GM12878 (cell line): Measurements from ENCODE around the gene PDCD10. TPM values are rescaled to one million over a fixed set of nuclear protein-coding genes. Genes with fewer than 3 reads are reported as not detected.

Experiments used
- ATAC-seq: fragments of 200-7000 bp; cut with Tn5 transposase; 3 replicates; pipeline ENCODE4 v1.9.1; 2020; ENCODE audit warnings: mild to moderate bottlenecking, moderate library complexity
- BruUV-seq: library from RNA; stranded (reverse); fragments of 400-500 nt; replicated peaks from 2 replicates; lab custom pipeline; 2021; lab: Mats Ljungman, UMichigan
- CTCF ChIA-PET: fragments of 300-600 bp; sonication (Branson Sonifier 250); formaldehyde crosslinking; extraction: SDS; loops from one replicate; lab custom pipeline; 2021; ENCODE audit warnings: inconsistent platforms; lab: Yijun Ruan, JAX
- POLR2A ChIA-PET: fragments of 350-600 bp; formaldehyde crosslinking; extraction: SDS; loops from one replicate; lab custom pipeline; 2021; ENCODE audit warnings: inconsistent platforms; lab: Charles Lee
- RAD21 ChIA-PET: fragments of 300-600 bp; sonication (Branson Sonifier 250); formaldehyde crosslinking; loops from one replicate; lab custom pipeline; 2023; ENCODE audit warnings: antibody characterized with exemption; ENCODE audit not compliant: unreplicated experiment; lab: Charles Lee
- SMC1A ChIA-PET: fragments of 300-600 bp; sonication (Branson Sonifier 250); formaldehyde crosslinking; loops from one replicate; lab custom pipeline; 2023; ENCODE audit not compliant: unreplicated experiment, uncharacterized antibody; lab: Charles Lee
- DNase-seq: peaks from one replicate; pipeline ENCODE4 v3.0.0-alpha.2; 2011; ENCODE audit warnings: low read depth, low spot score
- FAIRE-seq: peaks from 3 replicates; lab custom pipeline; 2011; peaks lifted over from hg19 to GRCh38; lab: Jason Lieb, UNC
- H2AFZ ChIP-seq: 2 replicates; pipeline ENCODE4 v1.6.0; 2011; ENCODE audit warnings: low read depth, low read length, control low read depth; ENCODE audit not compliant: control insufficient read depth
- H3K27ac ChIP-seq: 2 replicates; pipeline ENCODE4 v1.5.1; 2011; ENCODE audit warnings: control low read depth; ENCODE audit not compliant: control insufficient read depth, insufficient read depth
- H3K27me3 ChIP-seq, 2 experiments: replicated peaks in 1 of 2; 2 replicates each; pipeline versions ENCODE4 v1.6.0 to v1.6.1; 2011; ENCODE audit warnings: low read length in 1 of 2; ENCODE audit not compliant: control insufficient read depth in 2 of 2, insufficient read depth in 2 of 2
- H3K36me3 ChIP-seq, 2 experiments: 2 replicates each; pipeline ENCODE4 v1.5.1; 2011; ENCODE audit warnings: low read length in 1 of 2; ENCODE audit not compliant: control insufficient read depth in 2 of 2, insufficient read depth in 2 of 2
- H3K4me1 ChIP-seq: 2 replicates; pipeline ENCODE4 v1.6.1; 2011; ENCODE audit warnings: mild to moderate bottlenecking, low read length, moderate library complexity, mixed read lengths; ENCODE audit not compliant: control insufficient read depth, insufficient read depth
- H3K4me2 ChIP-seq: 2 replicates; pipeline ENCODE4 v1.6.0; 2011; ENCODE audit warnings: control low read depth; ENCODE audit not compliant: control insufficient read depth, insufficient read depth
- H3K4me3 ChIP-seq: fragments of 200-600 bp; sonication (generic); 2 replicates; pipeline ENCODE4 v1.5.1; 2016
- H3K79me2 ChIP-seq: 2 replicates; pipeline ENCODE4 v1.6.0; 2011; ENCODE audit warnings: low read length; ENCODE audit not compliant: control insufficient read depth, insufficient read depth
- H3K9ac ChIP-seq: 2 replicates; pipeline ENCODE4 v1.8.0; 2011; ENCODE audit warnings: low read length, control low read depth, mixed read lengths; ENCODE audit not compliant: control insufficient read depth, insufficient read depth
- H3K9me3 ChIP-seq: replicated peaks from 3 replicates; pipeline ENCODE4 v1.5.1; 2011; ENCODE audit warnings: mild to moderate bottlenecking, low read length; ENCODE audit not compliant: control insufficient read depth, insufficient read depth
- H4K20me1 ChIP-seq: 2 replicates; pipeline ENCODE4 v1.6.0; 2011; ENCODE audit not compliant: control insufficient read depth, insufficient read depth
- JUND ChIP-seq: IDR thresholded peaks from 2 replicates; pipeline ENCODE4 v1.6.1; 2012; ENCODE audit warnings: low read depth, mild to moderate bottlenecking, low read length, improper control_type of control experiment, moderate library complexity
- RB1 ChIP-seq: fragments of 450-650 bp; formaldehyde crosslinking; IDR thresholded peaks from 2 replicates; pipeline ENCODE4 v1.6.1; 2017; ENCODE audit warnings: mild to moderate bottlenecking, borderline replicate concordance
- WGBS: methylation state at CpG from one replicate; pipeline ENCODE4 v1.1.6; 2016; ENCODE audit warnings: low lambda C conversion rate; ENCODE audit not compliant: insufficient replicate concordance, insufficient coverage; ENCODE audit errors: missing lambda C conversion rate; 5-methylcytosine and 5-hydroxymethylcytosine counted together
- in situ Hi-C: fragments of 300-500 bp; cut with MboI; formaldehyde crosslinking; loops from 9 replicates; pipeline ENCODE4 v1.14.3; 2018; ENCODE audit warnings: mixed read lengths
- intact Hi-C: fragments of 100-400 bp; cut with micrococcal nuclease; formaldehyde crosslinking; loops from one replicate; pipeline ENCODE4 v1.14.2; 2022; ENCODE audit not compliant: unreplicated experiment
- polyA plus RNA-seq, 11 experiments: library from polyadenylated mRNA; depleted of rRNA in 4 of 11; unstranded in 6 of 11; stranded (reverse) in 5 of 11; fragments of >200 nt; fragmentation: Nextera tagmentation in 4 of 11; fragmentation: Illumina TruSeq in 1 of 11; extraction: Ambion mirVana in 4 of 11; extraction: Trizol in 1 of 11; gene quantifications; 1 replicate in 1 of 11; 2 replicates in 10 of 11; pipeline versions ENCODE4 v1.2.1 to v1.2.3, GENCODE V29; 2011 to 2016; ENCODE audit warnings: inconsistent platforms in 2 of 11, missing spikeins in 2 of 11, low read depth in 1 of 11
- total RNA-seq, 4 experiments: library from RNA; depleted of rRNA in 3 of 4; stranded (reverse); fragments of >200 nt in 3 of 4; fragmentation: Illumina TruSeq in 1 of 4; extraction: Trizol in 1 of 4; gene quantifications; 2 replicates each; pipeline versions ENCODE4 v1.2.1 to v1.2.3, GENCODE V29; 2013 to 2021
- TF ChIP-seq, protein P1 (sequence below): fragments of 450-650 bp; IDR thresholded peaks from 2 replicates; pipeline ENCODE4 v1.6.1; 2017; ENCODE audit warnings: antibody characterized with exemption, mild to moderate bottlenecking, moderate library complexity

The PDCD10 gene
- total and polyA plus RNA-seq, 10 of the 15 experiments (the other 5 are each of a cell fraction or from before 2014, with no cell fraction given) = 64.1 to 247 (median 125) TPM

GRCh38 chr3:167776066-167776685 lies 41.5 kb upstream of the PDCD10 start:
- TF ChIP-seq, protein P1, sequence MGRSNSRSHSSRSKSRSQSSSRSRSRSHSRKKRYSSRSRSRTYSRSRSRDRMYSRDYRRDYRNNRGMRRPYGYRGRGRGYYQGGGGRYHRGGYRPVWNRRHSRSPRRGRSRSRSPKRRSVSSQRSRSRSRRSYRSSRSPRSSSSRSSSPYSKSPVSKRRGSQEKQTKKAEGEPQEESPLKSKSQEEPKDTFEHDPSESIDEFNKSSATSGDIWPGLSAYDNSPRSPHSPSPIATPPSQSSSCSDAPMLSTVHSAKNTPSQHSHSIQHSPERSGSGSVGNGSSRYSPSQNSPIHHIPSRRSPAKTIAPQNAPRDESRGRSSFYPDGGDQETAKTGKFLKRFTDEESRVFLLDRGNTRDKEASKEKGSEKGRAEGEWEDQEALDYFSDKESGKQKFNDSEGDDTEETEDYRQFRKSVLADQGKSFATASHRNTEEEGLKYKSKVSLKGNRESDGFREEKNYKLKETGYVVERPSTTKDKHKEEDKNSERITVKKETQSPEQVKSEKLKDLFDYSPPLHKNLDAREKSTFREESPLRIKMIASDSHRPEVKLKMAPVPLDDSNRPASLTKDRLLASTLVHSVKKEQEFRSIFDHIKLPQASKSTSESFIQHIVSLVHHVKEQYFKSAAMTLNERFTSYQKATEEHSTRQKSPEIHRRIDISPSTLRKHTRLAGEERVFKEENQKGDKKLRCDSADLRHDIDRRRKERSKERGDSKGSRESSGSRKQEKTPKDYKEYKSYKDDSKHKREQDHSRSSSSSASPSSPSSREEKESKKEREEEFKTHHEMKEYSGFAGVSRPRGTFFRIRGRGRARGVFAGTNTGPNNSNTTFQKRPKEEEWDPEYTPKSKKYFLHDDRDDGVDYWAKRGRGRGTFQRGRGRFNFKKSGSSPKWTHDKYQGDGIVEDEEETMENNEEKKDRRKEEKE = no peak
- no peak for TF ChIP-seq JUND
- no peak for TF ChIP-seq RB1
- BruUV-seq = no TSS peak
- intact Hi-C loops (no loop called here), in situ Hi-C loops (no loop called here)
- Histone ChIP-seq H3K9me3 (peaks cover 9% of the 10 kb centered on the region; the same call in 2 of the 3 replicates), H3K4me3 (no peak overlapping the region), H3K36me3 (no peaks in the 10 kb centered on the region), H3K4me1 (peaks cover 8% of the 10 kb centered on the region), H3K4me2 (no peak overlapping the region), H3K27ac (no peak overlapping the region), H3K79me2 (no peaks in the 10 kb centered on the region), H4K20me1 (no peaks in the 10 kb centered on the region), H3K9ac (no peak overlapping the region), H3K27me3 (no peaks in the 10 kb centered on the region), H2AFZ (no peak overlapping the region)
- ChIA-PET CTCF (no interaction called here), POLR2A (no interaction called here), RAD21 (interaction anchor here (0.8 kb wide), 1 partner anchor 26 kb away, joined by 3 read pairs; no protein-coding TSS in a partner anchor), SMC1A (interaction anchor here (1.4 to 3.9 kb wide), 5 partner anchors 22 to 50 kb away, joined by 4 to 19 read pairs (median 5); no protein-coding TSS in a partner anchor)
- 56% methylated on average over 4 of the region's 4 CpGs for WGBS
- DNase-seq = no peak
- ATAC-seq = no peak
- FAIRE-seq = no peak
